DMS153 treated with DMSO at 0.1 percent for 48 hours (cell line): ENCODE data around the gene KRT32.
"Not testable (repeated sequence)": the region's sequence is repeated elsewhere in the genome, so short reads cannot be mapped to it uniquely, and the experiment has no call there.

ENCODE experiments used
- DNase-seq: peaks from one replicate; lab custom pipeline; 2025; ENCODE audit not compliant: unreplicated experiment; lab: John Stamatoyannopoulos, UW

Gene KRT32

GRCh38 chr17:41429667-41430066 is 37.5 kb downstream of the KRT32 start:
- DNase-seq = no peak

GRCh38 chr17:41428591-41429291 is 38.4 kb downstream of the KRT32 start:
- no peak for DNase-seq

GRCh38 chr17:41424111-41424635 is 43.0 kb downstream of the KRT32 start, which contains the start of gene KRT37:
KRT37 (minus strand) TSS chr17:41424585; CDS start chr17:41424523, 62 bp downstream.
- no peak for DNase-seq

- DNase-seq = not testable (repeated sequence)
Observed at GRCh38 chr17:41422586-41422985, 44.6 kb downstream of the KRT32 start.

GRCh38 chr17:41421617-41422016 is 45.6 kb downstream of the KRT32 start:
- DNase-seq = no peak

GRCh38 chr17:41421116-41421515 is 46.1 kb downstream of the KRT32 start:
- DNase-seq = no peak

- DNase-seq = no peak
Observed at GRCh38 chr17:41420134-41420533, 47.1 kb downstream of the KRT32 start.

- no peak for DNase-seq
Observed at GRCh38 chr17:41419716-41420115, 47.5 kb downstream of the KRT32 start.

- no peak for DNase-seq
Observed at GRCh38 chr17:41418116-41418860, 48.9 kb downstream of the KRT32 start.

- no peak for DNase-seq
Observed at GRCh38 chr17:41417576-41418015, 49.6 kb downstream of the KRT32 start.

GRCh38 chr17:41417127-41417526 is 50.1 kb downstream of the KRT32 start:
- peak; percentile 34 for DNase-seq

GRCh38 chr17:41416479-41416878 is 50.7 kb downstream of the KRT32 start:
- DNase-seq = peak; percentile 60

GRCh38 chr17:41415833-41416335 is 51.3 kb downstream of the KRT32 start:
- DNase-seq = no peak

GRCh38 chr17:41415411-41415810 is 51.8 kb downstream of the KRT32 start:
- DNase-seq = no peak

- DNase-seq = no peak
Observed at GRCh38 chr17:41413982-41414381, 53.2 kb downstream of the KRT32 start.

GRCh38 chr17:41413353-41413957 is 53.7 kb downstream of the KRT32 start:
- no peak for DNase-seq

- DNase-seq = no peak
Observed at GRCh38 chr17:41411072-41411840, 55.9 kb downstream of the KRT32 start.
